Endothelial cell of umbilical vein (primary cell): ENCODE measurements around the gene KIR2DL3. TPM values are rescaled to one million over a fixed set of nuclear protein-coding genes. Genes with fewer than 3 reads are reported as not detected.

Experiments used
- BruUV-seq: library from RNA; stranded (reverse); fragments of 400-500 nt; replicated peaks from 2 replicates; lab custom pipeline; 2021; lab: Mats Ljungman, UMichigan
- CTCF ChIA-PET: fragments of 300-600, 350-600 bp; sonication (Branson Sonifier 250); formaldehyde crosslinking; loops from one replicate; lab custom pipeline; 2021; ENCODE audit warnings: antibody characterized with exemption, inconsistent platforms; lab: Charles Lee
- POLR2A ChIA-PET: fragments of 300-600, 350-600 bp; sonication (Branson Sonifier 250); formaldehyde crosslinking; loops from one replicate; lab custom pipeline; 2021; ENCODE audit warnings: antibody characterized with exemption, inconsistent platforms; lab: Charles Lee
- DNase-seq: peaks from one replicate; pipeline ENCODE4 v3.0.0-alpha.2; 2011; ENCODE audit warnings: low read depth, low spot score
- FAIRE-seq: peaks from 2 replicates; lab custom pipeline; 2011; peaks lifted over from hg19 to GRCh38; lab: Jason Lieb, UNC
- H2AFZ ChIP-seq: 2 replicates; pipeline ENCODE4 v1.6.0; 2012; ENCODE audit warnings: low read depth, low read length, control low read depth, inconsistent platforms
- H3K27ac ChIP-seq: 2 replicates; pipeline ENCODE4 v1.5.1; 2011; ENCODE audit warnings: low read depth, mild to moderate bottlenecking, control low read depth, low read length, moderate library complexity; ENCODE audit not compliant: insufficient read depth
- H3K27me3 ChIP-seq, 2 experiments: 2 replicates each; pipeline versions ENCODE4 v1.6.0 to v1.6.1; 2011; ENCODE audit warnings: low read length in 2 of 2, mixed read lengths in 1 of 2; ENCODE audit not compliant: control insufficient read depth in 2 of 2, insufficient read depth in 2 of 2
- H3K36me3 ChIP-seq, 2 experiments: 2 replicates in 1 of 2; 3 replicates in 1 of 2; pipeline ENCODE4 v1.5.1; 2011; ENCODE audit warnings: low read length in 2 of 2, mild to moderate bottlenecking in 1 of 2, moderate library complexity in 1 of 2; ENCODE audit not compliant: control insufficient read depth in 2 of 2, insufficient read depth in 2 of 2; ENCODE audit errors: extremely low read depth in 1 of 2
- H3K4me1 ChIP-seq: 3 replicates; pipeline ENCODE4 v1.5.1; 2011; ENCODE audit warnings: mild to moderate bottlenecking, low read length; ENCODE audit not compliant: control insufficient read depth, insufficient read depth; ENCODE audit errors: extremely low read depth
- H3K4me2 ChIP-seq: 2 replicates; pipeline ENCODE4 v1.6.1; 2011; ENCODE audit warnings: low read length, control low read depth, mixed read lengths; ENCODE audit not compliant: insufficient read depth
- H3K4me3 ChIP-seq, 3 experiments: fragments of 200-600 bp in 1 of 3; sonication (generic), shearing (Covaris generic) in 1 of 3; replicated peaks in 1 of 3; 2 replicates each; pipeline ENCODE4 v1.5.1; 2011 to 2016; ENCODE audit warnings: control low read depth in 3 of 3, low read length in 3 of 3, mild to moderate bottlenecking in 2 of 3, inconsistent platforms in 1 of 3, low read depth in 1 of 3, moderate library complexity in 1 of 3; ENCODE audit not compliant: insufficient read depth in 1 of 3
- H3K79me2 ChIP-seq: 2 replicates; pipeline ENCODE4 v1.6.0; 2012; ENCODE audit warnings: low read length, inconsistent platforms; ENCODE audit not compliant: control insufficient read depth, insufficient read depth
- H3K9ac ChIP-seq: replicated peaks from 2 replicates; pipeline ENCODE3; 2011; ENCODE audit warnings: low read length, control low read depth; ENCODE audit not compliant: insufficient read depth; ENCODE audit errors: extremely low read depth
- H3K9me1 ChIP-seq: replicated peaks from 3 replicates; pipeline ENCODE4 v1.6.0; 2011; ENCODE audit warnings: mild to moderate bottlenecking, low read length; ENCODE audit not compliant: control insufficient read depth, insufficient read depth; ENCODE audit errors: extremely low read depth
- H3K9me3 ChIP-seq: replicated peaks from 2 replicates; pipeline ENCODE4 v1.5.1; 2012; ENCODE audit warnings: low read length, inconsistent platforms; ENCODE audit not compliant: control insufficient read depth, insufficient read depth
- H4K20me1 ChIP-seq: replicated peaks from 2 replicates; pipeline ENCODE3; 2011; ENCODE audit warnings: mild to moderate bottlenecking, low read length; ENCODE audit not compliant: control insufficient read depth, insufficient read depth; ENCODE audit errors: extremely low read depth
- CTCF ChIP-seq, 2 donors: IDR thresholded peaks; 1 replicate in 1 of 2; 2 replicates in 1 of 2; pipeline ENCODE4 v1.5.1; 2011; ENCODE audit warnings: low read length in 2 of 2, mild to moderate bottlenecking in 2 of 2, moderate library complexity in 2 of 2, control low read depth in 1 of 2, inconsistent platforms in 1 of 2, low read depth in 1 of 2; ENCODE audit not compliant: insufficient read depth in 1 of 2; ENCODE audit errors: extremely low read depth in 1 of 2
- EZH2 ChIP-seq: IDR thresholded peaks from 2 replicates; pipeline ENCODE4 v1.6.1; 2012; ENCODE audit warnings: borderline replicate concordance, low read depth, mild to moderate bottlenecking, moderate library complexity, low read length, inconsistent platforms; ENCODE audit not compliant: severe bottlenecking
- FOS ChIP-seq: IDR thresholded peaks from 2 replicates; pipeline ENCODE4 v1.6.1; 2011; ENCODE audit warnings: mild to moderate bottlenecking, low read length, moderate library complexity, borderline replicate concordance; ENCODE audit not compliant: insufficient read depth
- GATA2 ChIP-seq: IDR thresholded peaks from 2 replicates; pipeline ENCODE4 v1.7.0; 2011; ENCODE audit warnings: low read depth, mild to moderate bottlenecking, moderate library complexity, mixed read lengths, low read length; ENCODE audit not compliant: insufficient read length, insufficient read depth
- JUN ChIP-seq: IDR thresholded peaks from 2 replicates; pipeline ENCODE4 v1.6.1; 2011; ENCODE audit warnings: borderline replicate concordance, low read depth; ENCODE audit not compliant: insufficient read length, insufficient read depth
- MYC ChIP-seq: IDR thresholded peaks from one replicate; pipeline ENCODE4 v1.6.1; 2011; ENCODE audit warnings: mild to moderate bottlenecking, low read depth, low read length
- POLR2A ChIP-seq: IDR thresholded peaks from 2 replicates; pipeline ENCODE4 v1.6.1; 2012; ENCODE audit warnings: low read depth, mild to moderate bottlenecking, control low read depth, low read length
- POLR2AphosphoS5 ChIP-seq: IDR thresholded peaks from 2 replicates; pipeline ENCODE4 v1.6.1; 2012; ENCODE audit warnings: low read depth, mild to moderate bottlenecking, control low read depth, low read length, moderate library complexity; ENCODE audit not compliant: insufficient read depth
- dilution Hi-C: fragments of 300-500 bp; cut with MboI; formaldehyde crosslinking; loops from one replicate; pipeline ENCODE4 v1.15.0; 2019; ENCODE audit warnings: low sequenced_read_pairs; ENCODE audit not compliant: extremely low pct_ligation_motif_present
- intact Hi-C: fragments of 100-400 bp; cut with micrococcal nuclease; formaldehyde crosslinking; loops from one replicate; pipeline ENCODE4 v1.10.0; 2022
- polyA plus RNA-seq, 4 experiments: library from polyadenylated mRNA; depleted of rRNA in 3 of 4; stranded (reverse) in 3 of 4; unstranded in 1 of 4; fragments of >200 nt; gene quantifications; 2 replicates each; pipeline versions ENCODE4 v1.2.1 to v1.2.3, GENCODE V29; 2011 to 2012; ENCODE audit warnings: missing spikeins in 1 of 4
- total RNA-seq: library from RNA; stranded (reverse); gene quantifications from 2 replicates; pipeline ENCODE4 v1.2.3, GENCODE V29; 2021
- TF ChIP-seq, protein P1 (sequence below): IDR thresholded peaks from 2 replicates; pipeline ENCODE4 v1.6.1; 2011; ENCODE audit not compliant: insufficient read depth, insufficient read length

The KIR2DL3 gene
- total and polyA plus RNA-seq, 2 donors (not counting 3 experiments of a cell fraction or from before 2014, with no cell fraction given): not detected

DNA sequence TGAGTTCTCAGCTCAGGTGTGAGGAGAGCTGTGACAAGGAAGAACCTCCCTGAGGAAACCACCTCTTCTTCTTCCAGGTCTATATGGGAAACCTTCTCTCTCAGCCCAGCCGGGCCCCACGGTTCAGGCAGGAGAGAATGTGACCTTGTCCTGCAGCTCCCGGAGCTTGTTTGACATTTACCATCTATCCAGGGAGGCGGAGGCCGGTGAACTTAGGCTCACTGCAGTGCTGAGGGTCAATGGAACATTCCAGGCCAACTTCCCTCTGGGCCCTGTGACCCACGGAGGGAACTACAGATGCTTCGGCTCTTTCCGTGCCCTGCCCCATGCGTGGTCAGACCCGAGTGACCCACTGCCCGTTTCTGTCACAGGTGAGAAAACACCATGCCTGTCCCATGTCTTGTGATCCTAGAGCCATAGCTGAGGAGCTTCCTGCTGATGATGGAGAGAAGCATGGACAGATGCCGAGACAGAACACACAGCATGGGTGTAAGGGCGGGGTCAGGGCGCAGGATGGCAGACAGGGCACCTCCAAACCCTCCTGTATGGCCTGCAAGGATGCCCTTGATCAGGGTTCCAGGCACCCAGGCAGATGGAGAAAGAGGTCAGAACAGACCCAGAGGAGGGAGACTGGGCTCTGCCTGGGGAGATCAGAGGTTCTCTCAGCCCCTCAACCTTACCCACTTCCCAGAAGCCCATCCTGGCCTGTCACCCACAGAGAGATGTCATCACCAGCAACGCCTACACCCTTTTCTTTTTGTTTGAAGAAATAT lies 8.7 kb upstream of the KIR2DL3 start:
- Histone ChIP-seq H3K36me3 (no peaks in the 10 kb centered on the region), H3K4me2 (no peak overlapping the region), H3K79me2 (no peaks in the 10 kb centered on the region), H4K20me1 (no peaks in the 10 kb centered on the region), H3K4me3 (no peak overlapping the region), H3K27ac (no peak overlapping the region), H3K9ac (no peak overlapping the region), H3K4me1 (no peaks in the 10 kb centered on the region), H3K9me3 (peaks cover 7% of the 10 kb centered on the region), H3K9me1 (no peaks in the 10 kb centered on the region), H2AFZ (no peak overlapping the region), H3K27me3 (no peaks in the 10 kb centered on the region)
- TF ChIP-seq, protein P1, sequence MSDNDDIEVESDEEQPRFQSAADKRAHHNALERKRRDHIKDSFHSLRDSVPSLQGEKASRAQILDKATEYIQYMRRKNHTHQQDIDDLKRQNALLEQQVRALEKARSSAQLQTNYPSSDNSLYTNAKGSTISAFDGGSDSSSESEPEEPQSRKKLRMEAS: no peak
- TF ChIP-seq GATA2: no peak
- no peak for TF ChIP-seq EZH2
- TF ChIP-seq FOS: no peak
- no peak for TF ChIP-seq MYC
- no peak for TF ChIP-seq CTCF (IDR thresholded peaks at IDR 0.05; ENCODE audit: extremely low read depth in 1 of 2, insufficient read depth in 1 of 2, low read depth in 1 of 2, low read length in 2 of 2)
- TF ChIP-seq JUN: no peak
- no peak for TF ChIP-seq POLR2AphosphoS5
- no peak for TF ChIP-seq POLR2A
- ChIA-PET POLR2A (no interaction called here), CTCF (no interaction called here)
- intact Hi-C loops (no loop called here), dilution Hi-C loops (no loop called here)
- BruUV-seq: no TSS peak
- no peak for DNase-seq
- no peak for FAIRE-seq
